GM06990 (cell line): ENCODE data around the gene ZFAND6.
"Not testable (repeated sequence)": the region's sequence is repeated elsewhere in the genome, so short reads cannot be mapped to it uniquely, and the experiment has no call there.

Source experiments
- DNase-seq: peaks from one replicate; pipeline ENCODE4 v3.0.0-alpha.2; 2011; ENCODE audit not compliant: insufficient read length; ENCODE audit errors: extremely low read depth
- H3K27me3 ChIP-seq: replicated peaks from 2 replicates; pipeline ENCODE4 v1.6.0; 2011; ENCODE audit warnings: low read length; ENCODE audit not compliant: control insufficient read depth, insufficient read depth
- H3K36me3 ChIP-seq: 2 replicates; pipeline ENCODE4 v1.5.1; 2011; ENCODE audit warnings: low read length; ENCODE audit not compliant: control insufficient read depth, insufficient read depth
- H3K4me3 ChIP-seq: replicated peaks from 2 replicates; pipeline ENCODE4 v1.5.1; 2011; ENCODE audit warnings: low read depth, mild to moderate bottlenecking, control low read depth, low read length
- TF ChIP-seq, protein P1 (sequence below): IDR thresholded peaks from 2 replicates; pipeline ENCODE4 v1.5.1; 2011; ENCODE audit warnings: low read length, control low read depth, mild to moderate bottlenecking, inconsistent platforms; ENCODE audit not compliant: insufficient read depth, poor library complexity, severe bottlenecking

Gene ZFAND6

DNA sequence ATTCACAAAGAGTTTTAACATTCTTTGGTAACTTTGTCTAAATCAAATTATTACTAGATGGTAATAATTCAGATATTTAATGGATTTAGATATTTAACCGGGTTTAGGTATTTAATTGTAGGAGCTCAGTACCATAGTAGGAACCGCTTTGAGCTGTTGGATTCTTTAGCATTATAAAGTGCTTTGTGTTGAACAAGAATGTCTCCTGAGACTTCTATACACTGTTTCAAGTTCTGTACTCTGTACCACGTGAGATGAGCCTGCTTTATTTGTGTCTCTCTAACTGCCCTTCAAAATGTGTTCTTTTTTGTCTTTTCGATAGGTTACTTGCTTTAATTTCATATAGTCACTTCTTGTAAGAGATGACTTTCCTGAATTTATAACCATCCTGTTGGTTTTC is 36.0 kb downstream of the ZFAND6 start:
- TF ChIP-seq, protein P1, sequence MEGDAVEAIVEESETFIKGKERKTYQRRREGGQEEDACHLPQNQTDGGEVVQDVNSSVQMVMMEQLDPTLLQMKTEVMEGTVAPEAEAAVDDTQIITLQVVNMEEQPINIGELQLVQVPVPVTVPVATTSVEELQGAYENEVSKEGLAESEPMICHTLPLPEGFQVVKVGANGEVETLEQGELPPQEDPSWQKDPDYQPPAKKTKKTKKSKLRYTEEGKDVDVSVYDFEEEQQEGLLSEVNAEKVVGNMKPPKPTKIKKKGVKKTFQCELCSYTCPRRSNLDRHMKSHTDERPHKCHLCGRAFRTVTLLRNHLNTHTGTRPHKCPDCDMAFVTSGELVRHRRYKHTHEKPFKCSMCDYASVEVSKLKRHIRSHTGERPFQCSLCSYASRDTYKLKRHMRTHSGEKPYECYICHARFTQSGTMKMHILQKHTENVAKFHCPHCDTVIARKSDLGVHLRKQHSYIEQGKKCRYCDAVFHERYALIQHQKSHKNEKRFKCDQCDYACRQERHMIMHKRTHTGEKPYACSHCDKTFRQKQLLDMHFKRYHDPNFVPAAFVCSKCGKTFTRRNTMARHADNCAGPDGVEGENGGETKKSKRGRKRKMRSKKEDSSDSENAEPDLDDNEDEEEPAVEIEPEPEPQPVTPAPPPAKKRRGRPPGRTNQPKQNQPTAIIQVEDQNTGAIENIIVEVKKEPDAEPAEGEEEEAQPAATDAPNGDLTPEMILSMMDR = no peak
- DNase-seq = no peak
- no peaks in the 10 kb centered on the region for H3K36me3 ChIP-seq
- no peak overlapping the region for H3K4me3 ChIP-seq
- H3K27me3 ChIP-seq = no peaks in the 10 kb centered on the region

DNA sequence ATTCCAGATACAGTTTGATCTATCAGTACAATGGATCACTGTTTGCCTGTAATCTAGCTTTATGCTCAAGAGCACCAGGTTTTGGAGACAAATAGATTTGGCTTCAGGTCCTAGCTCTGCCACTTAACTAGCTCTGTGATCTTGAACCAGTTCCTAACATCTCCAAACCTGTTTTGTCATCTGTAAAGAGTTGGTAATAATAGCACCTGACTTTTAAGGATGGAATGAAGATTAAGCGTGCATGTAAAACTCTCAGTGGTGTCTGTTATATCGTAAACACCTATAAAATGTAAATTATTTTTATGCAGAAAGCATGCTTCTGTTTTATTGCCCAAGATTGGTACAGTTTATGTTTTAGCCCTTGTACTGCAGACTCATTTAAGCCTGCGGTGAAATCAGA is 36.5 kb downstream of the ZFAND6 start:
- H3K4me3 ChIP-seq = no peak overlapping the region
- TF ChIP-seq, protein P1 = no peak

DNA sequence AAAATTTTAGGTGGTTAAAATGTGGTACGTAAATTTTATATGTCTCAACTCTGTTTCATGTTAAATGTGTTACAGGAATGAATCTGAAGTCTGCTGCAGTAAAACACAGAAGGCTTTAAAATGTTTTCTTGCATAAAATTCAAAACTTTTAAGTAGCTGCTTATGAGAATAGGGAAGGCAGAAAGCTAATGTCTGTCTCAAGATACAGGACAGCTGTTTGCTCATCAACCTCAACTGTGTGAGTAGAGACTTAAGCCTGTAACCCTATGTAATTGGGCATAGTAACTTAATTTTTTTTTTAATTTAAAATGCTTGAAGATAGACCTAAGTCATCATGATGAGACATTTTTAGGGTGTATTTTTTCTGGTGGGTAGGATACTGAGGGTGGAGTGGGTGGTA is 38.9 kb downstream of the ZFAND6 start:
- no peaks in the 10 kb centered on the region; the same call in 1 of the 2 replicates for H3K36me3 ChIP-seq
- no peak overlapping the region for H3K4me3 ChIP-seq
- peak; percentile 10 for DNase-seq
- no peaks in the 10 kb centered on the region for H3K27me3 ChIP-seq
- TF ChIP-seq, protein P1 = no peak

More for the DNA sequence above, 36.5 kb downstream of the ZFAND6 start:
- Histone ChIP-seq H3K27me3 (no peaks in the 10 kb centered on the region), H3K36me3 (no peaks in the 10 kb centered on the region)
- no peak for DNase-seq

DNA sequence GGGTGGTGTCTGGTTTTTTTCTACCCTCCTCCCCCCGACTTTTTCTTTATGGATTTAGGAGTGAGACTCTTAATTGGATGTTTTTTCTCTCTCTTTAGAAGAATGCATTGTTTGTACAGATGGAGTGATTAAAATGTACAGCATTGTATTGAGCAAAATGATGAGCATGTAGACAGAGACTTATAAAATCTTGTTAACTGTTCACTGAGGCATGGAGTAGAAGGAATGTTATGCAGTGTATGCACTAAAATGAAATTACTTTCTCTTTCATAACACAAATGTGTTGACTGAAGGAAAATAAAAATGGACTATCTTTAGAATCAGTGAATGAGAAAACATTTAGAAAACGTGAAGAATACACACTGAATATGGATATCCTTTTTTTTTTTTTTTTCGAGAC is 39.8 kb downstream of the ZFAND6 start:
- TF ChIP-seq, protein P1 = no peak
- no peaks in the 10 kb centered on the region for H3K27me3 ChIP-seq
- no peak for DNase-seq
- H3K36me3 ChIP-seq = no peaks in the 10 kb centered on the region; the same call in 1 of the 2 replicates
- peak overlapping the region; percentile 48 for H3K4me3 ChIP-seq

DNA sequence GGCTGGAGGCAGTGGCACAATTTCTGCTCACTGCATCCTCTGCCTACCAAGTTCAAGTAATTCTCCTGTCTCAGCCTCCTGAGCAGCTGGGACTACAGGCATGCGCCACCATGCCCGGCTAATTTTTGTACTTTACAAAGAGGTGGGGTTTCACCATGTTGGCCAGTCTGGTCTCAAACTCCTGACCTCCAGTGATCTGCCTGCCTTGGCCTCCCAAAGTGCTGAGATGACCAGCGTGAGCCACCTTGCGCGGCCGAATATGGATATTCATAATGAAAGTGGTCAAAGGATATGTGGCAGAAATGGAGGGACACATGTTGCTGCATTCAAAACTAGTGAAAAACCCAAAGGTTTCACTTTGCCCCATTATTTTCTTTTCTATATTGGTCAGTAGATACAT is 40.2 kb downstream of the ZFAND6 start:
- H3K27me3 ChIP-seq, H3K36me3 ChIP-seq: not testable (repeated sequence)
- peak overlapping the region; percentile 48 for H3K4me3 ChIP-seq
- DNase-seq = peak; percentile 55

DNA sequence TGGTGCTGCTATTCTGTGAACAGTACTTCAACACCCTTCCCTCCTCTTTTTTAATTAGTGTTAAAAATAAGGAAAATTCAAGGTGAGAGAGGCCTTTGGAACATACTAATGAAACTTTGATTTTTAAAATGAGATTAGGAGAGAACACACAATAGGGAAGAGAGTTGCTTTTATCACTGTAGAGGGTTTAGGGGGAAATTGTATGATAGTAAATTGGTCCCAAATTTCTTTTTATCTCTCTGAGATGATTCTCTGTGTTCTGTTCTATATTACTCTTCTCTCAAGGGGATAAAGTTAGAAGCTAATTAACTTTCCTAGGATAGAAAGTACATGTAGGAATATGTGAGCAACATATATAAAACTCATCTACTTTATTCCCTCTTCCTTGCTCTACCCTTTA is 40.8 kb downstream of the ZFAND6 start:
- no peaks in the 10 kb centered on the region; the same call in 1 of the 2 replicates for H3K36me3 ChIP-seq
- no peak overlapping the region for H3K4me3 ChIP-seq

More for the DNA sequence above, 40.8 kb downstream of the ZFAND6 start:
- TF ChIP-seq, protein P1 = no peak
- no peak for DNase-seq
- no peaks in the 10 kb centered on the region for H3K27me3 ChIP-seq
